ENCODE measurements around the gene EEF2.

The EEF2 gene

DNA sequence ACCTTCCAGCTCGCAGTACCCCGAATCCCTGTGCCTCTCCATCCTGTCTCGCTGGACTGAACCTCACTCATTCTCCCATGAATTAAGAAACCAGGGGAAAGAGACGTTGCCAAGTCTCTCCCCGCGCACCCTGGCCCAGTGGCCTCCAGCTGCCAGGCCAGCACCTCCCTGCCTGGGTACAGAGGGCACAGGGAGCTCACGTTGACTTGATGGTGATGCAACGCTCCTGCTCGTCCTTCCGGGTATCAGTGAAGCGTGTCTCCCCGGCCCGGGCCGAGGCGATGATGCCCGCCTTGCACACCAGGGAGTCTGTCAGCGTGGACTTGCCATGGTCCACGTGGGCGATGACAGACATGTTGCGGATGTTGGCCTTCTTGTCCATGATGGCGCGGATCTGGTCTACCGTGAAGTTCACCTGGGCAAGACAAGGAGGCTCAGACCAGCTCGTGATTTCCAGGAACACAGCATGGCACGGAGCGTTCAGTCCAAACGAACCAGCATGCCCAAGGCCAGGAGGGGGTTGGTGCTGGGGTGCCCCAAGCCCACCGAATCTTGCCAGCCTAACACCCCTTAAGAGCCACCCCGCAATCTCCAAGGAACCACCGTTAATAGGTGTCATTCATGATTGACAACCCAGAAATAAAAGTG, 1.2 kb downstream of the EEF2 start:
- no peak for DNase-seq

DNA sequence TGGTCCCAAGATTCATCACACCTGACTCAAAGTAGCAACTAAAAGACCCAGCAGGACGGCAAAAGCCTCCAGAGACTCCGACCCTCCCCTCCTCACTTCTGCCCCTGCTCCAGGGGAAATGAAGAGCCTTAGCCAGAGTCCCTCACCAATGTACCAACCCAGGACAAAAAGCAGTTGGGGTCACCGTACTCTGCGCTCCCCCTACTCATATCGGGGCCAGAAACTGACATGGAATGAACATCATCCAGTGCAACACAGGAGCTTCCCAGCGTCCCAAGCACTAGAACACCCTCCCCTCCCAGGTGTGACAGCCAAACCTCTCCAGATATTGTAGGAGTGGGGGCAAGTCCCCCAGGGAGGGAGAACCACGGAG, 1.7 kb downstream of the EEF2 start:
- DNase-seq = no peak

DNA sequence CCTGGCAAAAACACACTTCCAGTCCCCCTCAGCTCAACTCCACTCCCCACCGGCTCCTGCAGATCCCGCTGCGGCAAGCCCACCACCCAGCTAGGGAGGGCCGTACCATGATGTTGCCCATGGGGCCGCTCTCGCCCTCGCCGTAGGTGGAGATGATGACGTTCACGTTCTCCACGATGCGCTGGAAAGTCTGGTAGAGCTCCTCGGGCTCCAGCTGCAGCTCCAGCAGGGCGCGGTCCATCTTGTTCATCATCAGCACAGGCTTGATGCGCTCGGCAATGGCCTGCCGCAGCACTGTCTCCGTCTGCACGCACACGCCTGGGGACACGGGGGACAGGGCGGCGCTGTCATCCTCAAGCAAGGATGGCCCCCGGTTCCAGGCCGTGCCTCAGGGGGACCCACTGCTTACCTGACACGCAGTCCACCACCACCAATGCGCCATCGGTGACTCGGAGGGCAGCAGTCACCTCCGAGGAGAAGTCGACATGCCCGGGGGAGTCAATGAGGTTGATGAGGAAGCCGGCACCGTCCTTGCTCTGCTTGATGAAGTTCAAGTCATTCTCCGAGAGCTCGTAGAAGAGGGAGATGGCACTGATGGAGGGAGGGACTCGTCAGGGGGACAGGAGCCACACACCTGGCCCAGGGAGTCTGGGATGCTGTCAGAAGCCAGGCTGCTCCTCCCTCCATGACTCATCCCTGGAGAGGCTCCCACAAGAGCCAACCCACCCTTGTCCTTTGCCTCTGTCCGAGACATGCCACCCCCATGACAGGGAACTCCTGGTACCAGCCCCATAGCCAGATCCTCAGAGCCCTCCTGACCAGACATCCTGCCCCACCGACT, 2.3 kb downstream of the EEF2 start:
- no peak for DNase-seq

DNA sequence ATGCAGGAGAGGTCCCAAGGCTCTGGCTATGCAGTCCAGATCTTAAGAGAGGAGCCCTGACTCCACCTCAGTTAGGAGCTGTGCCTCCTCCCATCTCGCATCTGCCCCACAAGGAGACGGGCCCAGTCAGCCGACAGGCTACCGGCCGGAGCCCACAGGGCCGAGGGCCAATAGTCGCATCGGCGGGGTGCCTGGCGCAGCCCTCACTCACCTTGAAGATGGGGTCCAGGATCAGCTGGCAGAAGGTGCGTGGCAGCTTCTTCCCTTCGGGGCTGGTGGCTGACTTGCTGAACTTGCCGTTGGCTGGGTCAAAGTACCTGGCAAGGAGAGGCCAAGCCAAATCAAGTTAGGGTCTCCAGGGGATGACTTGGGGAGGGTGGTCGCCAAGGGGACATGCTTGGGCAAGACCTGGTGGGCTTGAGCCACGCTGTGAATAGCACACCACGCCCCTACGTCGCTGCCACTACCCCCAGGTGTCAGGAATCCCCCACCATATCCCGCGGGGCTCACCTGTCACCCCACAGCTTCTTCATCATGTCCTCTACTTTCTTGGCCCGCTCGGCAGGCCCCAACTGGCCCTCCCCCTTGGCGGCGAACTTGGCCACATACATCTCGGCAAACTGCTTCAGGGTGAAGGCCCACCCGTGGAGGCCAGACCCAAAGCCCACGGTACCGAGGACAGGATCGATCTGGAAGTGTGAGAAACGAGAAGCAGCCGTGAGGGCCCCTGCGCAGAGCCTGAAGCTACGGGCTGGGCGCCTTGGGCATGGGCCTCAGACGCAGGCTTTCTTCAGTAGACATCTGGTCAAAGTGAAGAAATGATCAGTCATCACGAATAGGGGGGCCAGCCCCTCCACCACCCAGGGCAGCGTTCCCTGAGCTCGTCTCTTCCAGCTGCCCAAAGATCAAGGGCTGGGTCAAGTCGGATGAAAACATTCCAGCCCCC, 3.3 kb downstream of the EEF2 start:
- no peak for DNase-seq

DNA sequence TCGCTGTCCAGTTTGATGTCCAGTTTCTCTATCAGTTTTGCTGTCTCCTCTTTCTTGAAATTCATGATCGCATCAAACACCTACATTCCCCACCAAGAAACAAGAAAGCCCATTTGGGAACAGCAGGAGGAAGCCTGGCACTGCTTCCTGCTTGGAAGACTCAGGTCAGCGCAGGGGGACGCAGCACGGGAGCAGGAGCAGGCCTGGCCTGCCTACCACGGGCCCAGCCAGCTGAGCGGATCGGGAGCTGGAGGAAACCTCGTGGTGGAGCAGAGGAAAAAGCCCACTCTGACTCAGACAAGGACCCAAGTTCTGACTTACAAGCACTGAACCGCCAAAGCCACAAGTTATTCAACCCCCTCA, 3.9 kb downstream of the EEF2 start:
- DNase-seq = no peak

DNA sequence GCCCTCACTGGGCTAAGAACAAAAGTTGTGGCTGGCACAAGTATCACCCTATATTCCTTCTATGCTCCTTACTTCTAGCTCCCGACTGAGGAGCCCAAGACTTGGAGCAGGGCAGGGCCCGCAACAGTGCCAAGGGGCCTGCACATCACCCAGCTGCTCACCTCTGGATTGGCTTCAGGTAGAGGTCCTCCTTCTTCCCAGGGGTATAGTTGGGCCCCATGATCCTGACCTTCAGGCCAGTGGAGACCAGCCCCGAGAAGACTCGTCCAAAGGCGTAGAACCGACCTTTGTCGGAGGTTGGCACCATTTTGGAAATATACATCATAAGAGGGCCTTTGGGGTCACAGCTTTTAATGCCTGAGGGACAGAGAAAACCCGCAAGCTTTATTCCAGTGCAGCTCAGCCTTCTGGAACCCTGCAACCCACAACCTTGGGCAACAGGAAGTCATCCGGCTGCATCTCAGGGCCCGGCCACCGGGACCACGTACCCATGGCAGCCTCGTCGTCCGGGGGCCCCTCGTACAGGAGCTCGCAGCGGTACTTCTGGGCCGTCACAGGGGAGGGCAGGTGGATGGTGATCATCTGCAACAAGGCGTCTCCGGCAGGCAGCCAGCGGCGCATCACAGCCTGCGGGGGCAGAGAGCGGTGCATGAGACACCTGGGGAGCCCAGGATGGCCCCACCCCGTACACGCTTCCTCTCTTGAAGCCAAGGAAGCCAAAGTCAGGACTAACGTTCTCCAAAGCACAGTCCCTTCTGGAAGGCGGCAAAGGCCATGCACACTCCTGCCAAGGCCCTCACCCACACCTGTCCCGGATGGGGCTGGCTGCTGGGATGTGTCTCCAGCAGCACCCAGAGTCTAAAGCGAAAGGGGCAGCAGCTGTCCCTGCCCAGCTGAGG, 4.7 kb downstream of the EEF2 start:
- DNase-seq = no peak

DNA sequence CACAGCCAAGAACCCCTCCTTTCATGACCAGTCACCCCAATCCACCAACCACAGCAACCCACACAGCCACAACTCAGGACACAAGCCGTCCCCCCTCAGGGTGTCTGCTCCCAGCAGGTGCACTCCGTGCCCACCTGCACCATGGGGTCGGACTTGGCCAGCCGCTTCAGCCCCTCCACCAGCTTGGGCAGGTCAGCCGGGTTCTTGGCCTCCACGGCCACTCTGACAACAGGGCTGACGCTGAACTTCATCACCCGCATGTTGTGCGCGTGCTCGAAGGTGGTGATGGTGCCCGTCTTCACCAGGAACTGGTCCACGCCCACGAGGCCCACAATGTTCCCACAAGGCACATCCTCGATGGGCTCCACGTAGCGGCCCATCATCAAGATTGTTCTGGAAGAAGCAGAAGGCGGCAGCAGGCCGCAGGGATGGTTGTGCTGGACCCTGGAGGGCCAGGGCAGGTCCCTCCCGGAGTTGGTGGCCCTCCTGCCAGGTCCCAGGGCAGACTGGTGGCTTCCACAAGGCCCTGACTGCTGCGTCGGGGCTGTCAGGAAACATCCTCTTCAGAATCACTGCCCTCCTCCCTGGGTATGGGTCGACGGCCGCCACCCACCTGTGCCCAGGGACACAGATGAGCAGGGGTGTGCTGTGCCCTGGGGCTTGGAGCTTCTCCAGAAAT, 5.5 kb downstream of the EEF2 start:
- DNase-seq = no peak

DNA sequence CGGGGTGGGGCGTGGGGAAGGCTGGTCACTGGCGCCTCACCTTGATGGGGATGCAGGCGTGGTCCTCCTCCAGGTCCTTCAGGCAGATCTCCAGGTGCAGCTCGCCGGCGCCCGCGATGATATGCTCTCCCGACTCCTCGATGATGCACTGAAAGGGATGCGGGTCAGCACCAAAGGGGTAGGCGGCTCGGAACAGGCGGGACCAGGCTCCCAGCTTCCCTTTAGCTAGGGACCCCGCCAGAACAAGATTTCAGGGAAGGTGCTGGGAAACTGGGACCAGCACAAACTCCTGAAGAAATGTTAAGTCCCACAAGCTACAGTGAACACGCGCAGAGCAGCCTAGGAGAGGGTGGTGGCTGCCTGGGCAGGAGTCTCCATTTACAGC, 6.0 kb downstream of the EEF2 start:
- no peak for DNase-seq

DNA sequence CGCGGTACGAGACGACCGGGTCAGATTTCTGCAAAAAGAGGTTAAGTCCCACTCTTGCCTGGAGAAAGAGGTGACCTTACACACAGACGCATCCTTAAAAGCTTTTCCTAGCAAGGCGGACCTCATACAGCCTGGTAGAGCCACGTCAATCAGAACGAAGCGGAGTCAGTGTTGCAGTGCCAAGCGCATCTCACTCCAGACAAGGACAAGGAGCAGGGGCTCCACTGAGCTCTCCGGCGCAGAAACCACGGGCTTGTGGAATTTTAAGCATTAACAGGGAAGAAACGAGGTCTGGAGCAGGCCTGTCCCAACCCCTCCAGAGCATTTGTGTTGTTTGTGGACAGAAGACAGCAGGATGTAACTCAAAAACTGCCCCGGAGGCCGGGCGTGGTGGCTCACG, 7.1 kb downstream of the EEF2 start:
- no peak for DNase-seq

DNA sequence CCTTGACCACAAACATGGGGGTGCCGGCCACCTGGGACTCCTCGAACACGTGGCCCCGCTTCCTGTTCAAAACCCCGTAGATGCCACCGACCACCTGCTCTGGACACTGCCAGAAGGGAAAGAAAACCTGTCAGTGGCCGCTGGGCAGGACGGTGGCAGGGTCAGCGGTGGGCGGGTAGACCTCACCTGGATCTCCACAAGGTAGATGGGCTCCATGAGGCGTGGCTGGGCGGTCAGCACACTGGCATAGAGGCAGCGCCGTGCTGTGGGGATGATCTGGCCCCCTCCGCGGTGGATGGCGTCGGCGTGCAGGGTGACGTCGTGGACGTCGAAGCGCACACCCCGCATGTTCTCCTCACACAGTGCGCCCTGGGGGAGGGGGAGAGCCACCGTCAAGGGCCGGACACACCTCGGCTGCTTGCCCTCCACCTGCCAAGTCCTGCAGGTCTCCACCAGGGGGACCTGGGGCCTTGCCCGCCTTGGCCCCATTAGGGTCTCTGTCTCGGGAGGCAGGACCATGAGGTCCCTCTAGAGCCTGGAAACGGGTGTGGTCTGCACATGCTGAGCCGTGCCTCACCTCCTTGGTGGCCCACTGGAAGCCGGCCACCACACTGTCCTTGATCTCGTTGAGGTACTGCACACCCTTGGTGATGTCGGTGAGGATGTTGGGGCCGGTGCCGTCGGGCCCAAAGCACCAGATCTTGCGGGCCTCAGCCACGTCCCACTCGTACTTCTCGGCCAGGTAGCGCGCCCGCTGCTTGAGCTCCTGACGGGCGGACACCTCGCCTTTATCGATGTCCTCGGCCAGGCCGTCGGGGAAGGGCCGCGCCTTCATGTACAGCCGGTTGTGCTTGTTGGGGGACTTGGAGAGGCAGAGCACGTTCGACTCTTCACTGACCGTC, 7.8 kb downstream of the EEF2 start:
- no peak for DNase-seq

DNA sequence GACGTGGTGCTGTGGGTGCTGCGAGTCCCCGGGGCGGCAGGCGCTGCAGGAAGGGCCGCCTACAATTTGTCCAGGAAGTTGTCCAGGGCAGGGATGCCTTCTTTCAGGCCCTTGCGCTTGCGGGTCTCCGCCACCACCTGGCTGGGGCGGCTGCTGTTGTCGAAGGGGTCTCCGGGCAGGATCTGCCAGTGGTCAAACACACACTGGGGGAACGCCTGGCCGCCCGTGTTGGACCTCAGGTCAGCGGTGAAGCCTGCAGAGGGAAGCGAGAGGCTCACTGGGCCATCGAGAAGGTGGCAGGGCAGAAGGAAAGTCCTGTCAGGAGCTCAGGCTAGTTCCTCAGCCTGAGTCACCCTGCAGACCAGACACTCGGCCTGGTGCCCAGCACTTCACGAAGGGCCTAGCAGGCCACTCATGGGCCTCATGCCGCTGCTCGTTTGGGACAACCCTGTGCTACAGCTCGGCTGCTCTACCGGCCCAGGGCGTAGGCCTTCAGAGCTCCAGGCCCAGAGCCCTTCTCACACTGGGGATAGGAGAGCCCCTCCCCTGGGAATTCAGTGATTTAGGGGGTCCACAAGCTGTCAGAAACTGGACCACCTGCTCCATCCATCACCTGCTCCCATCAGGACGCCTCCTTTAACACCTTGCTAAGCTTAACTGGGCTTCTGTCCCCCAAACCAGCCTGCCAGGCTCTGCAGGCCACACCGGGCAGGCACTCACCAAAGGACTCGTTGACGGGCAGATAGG, 8.6 kb downstream of the EEF2 start:
- no peak for DNase-seq

DNA sequence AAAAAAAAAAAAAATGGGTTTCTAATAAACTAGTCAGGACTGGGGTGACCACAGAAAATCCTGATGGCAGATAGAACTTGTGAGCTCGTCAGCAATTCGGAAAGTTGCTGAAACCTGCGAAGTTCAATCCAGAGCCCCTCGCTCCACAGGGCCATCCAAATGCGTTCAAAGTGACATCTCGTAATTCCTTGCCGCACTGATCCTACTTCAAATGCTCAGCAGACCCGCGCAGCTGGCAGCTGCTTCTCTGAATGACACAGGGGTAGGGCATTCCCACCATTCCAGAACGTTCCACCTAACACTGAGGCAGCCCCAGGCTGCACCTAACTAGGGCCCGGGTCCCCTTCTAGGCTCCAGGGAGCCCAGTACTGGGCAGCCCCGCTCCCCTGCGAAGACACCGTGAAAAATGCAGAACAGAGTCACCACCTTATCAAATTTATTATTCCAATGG, 9.6 kb downstream of the EEF2 start:
- no peak for DNase-seq

DNA sequence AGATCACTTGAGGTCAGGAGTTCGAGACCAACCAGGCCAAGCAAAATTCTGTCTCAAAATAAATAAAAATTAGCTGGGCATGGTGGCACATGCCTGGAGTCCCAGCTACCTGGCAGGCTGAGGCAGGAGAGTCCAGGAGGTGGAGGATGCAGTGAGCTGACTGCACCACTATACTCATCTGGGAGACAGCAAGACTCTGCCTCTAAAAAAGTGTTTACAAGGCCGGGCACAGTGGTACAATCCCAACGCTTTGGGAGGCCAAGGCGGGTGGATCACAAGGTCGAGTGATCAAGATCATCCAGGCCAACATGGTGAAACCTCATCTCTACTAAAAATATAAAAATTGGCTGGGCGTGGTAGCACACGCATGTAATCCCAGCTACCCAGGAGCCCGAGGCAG, 10.1 kb downstream of the EEF2 start:
- DNase-seq = no peak

DNA sequence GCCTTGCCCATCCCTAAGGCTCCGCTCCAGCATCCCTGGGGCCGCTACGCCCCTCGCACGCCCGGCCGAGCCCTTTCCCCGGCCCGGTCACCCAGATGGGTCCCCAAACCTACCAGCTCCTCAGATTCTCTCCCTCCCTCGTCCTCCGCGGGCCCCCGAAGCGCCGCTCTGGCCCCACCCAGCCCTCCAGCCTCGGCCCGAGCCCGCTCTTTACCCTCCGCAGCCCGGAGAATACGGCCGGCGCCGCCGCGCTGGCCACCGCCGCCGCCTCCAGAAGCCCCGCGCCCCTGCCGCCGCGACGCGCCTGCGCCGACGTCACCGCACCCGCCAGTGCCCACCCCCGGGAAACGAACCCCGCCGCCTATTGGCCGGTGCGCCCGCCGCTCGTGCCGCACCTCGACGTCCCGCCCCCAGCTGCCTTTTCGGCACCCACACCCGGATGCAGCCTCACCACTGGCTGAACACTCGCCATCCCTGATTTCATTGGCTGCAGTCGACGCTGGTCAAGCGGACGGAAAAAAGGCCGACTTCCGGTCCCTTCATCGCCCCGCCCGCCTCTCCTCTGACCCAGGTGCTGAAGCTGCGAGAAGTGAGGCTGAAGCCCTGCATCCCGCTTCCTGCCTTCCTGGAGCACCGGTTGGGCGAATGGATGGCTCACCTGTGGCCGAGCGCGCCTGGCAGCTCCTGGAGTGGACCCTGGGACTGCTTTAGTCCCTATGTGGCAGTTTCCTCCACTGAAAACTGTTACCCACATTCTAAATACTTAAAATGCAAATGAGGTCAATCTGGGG, 14.3 kb downstream of the EEF2 start, which contains the start of gene DAPK3:
Gene DAPK3 (minus strand): TSS at position 292 of the 791 bp plus-strand sequence. CDS start 1,364 bp downstream, outside the sequence.
- peak; percentile 99 for DNase-seq

DNA sequence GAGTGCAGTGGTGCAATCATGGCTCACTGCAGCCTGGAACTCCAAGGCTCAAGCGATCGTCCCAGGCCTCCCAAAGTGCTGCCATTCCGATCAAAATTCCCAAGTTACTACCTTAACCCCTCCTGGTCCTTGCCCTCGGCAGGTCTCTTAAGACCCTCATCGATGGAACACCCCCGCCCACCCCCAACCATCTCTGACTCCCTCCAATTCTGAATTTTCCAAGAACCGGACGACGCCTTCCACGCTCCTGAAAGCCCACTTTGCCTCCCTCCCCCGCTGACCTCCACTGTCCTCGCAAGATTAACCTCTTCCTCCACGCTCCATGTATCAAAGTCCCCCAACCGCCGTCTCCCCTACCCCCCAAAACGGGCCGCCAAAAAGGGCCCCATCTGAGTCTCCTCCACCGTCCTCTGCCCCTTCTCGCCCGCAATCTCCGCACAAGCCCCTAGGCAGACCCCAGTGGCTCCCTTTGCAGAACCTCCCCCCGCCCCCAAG, 14.9 kb downstream of the EEF2 start:
- no peak for DNase-seq

DNA sequence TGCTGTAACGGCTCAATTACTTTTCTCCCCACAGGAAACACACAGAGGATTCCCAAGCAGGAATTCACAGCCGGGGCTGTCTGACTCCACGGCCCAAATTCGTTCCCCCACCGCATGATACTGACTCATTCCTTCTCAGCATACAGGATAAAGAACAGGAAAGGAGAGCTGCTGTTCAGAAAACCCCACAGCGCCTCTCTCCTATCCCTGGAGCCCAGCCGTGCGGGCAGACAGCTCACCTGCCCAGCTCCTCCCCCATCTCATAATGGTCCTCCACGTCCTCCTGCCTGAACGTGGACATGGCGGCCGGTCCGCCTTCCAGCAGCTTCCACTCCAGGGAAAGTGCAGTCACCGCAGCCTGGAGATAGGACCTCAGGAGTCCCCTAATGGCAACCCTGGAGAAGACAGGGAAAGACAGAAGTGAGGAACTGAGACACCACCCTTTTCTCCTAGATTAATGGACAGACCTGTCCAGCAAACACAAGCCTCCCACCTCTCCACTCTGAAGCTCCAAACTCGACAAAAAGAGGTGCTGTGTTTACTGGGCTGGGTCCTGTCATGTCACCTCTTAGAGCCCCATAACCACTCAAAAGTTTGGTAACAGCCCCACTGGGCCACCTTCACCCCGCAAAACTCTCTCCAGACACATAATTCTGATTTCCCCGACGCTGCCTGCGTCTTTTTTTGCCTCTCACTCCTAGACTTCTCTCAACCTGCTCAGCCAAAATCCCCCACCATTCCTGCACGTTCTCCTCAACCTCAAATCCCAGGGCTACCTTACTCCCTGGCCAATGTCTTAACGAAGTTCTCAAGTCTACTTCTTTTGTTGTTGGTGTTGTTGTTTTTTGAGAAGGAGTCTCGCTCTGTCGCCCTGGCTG, 15.6 kb downstream of the EEF2 start:
- no peak for DNase-seq

DNA sequence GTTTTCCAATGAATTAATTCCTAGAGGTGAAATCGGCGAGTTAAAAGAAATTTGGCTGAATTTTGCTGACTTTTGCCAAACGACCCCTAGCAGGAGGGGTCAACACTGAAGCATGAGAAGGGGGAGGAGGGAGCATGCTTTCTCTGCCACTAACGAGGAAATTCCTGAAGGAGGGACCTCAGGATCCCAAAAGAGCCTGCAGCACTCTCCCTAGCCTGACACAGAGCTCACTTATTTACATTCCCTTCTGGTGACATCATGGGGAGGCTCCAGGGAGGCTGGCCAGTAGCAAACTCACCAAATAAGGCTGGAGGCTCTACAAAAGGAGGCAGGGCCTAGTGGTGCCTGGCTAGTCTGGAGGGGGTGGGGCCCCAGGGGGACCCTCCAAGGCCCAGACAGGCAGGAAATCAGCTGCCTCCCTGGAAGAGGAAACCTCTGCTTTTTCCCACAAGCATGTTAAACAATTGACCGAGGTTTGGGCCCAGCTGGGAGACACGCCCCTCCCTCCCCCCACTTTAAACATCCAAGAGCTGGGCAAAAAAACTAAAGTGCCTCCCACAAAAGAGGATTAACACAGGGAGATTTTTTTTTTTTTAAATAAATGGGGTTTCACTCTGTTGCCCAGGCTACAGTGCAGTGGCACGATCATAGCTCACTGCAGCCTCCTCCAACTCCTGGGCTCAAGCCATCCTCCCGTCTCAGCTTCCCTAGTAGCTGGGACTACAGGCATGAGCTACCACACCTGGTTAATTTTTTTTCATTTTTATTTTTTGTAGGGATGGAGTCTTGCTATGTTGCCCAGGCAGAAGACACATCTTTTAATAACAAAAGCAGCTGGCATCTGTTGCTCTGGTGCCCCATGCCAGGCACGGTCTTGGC, 16.5 kb downstream of the EEF2 start:
- DNase-seq = peak; percentile 24
